HFFc6 (cell line): ENCODE data around the gene OLA1. TPM values are rescaled to one million over a fixed set of nuclear protein-coding genes. Genes with fewer than 3 reads are reported as not detected.
A peak's percentile ranks its signal among the peaks of the same experiment; 100 is the strongest.

Experiments
- DNase-seq: peaks from one replicate; pipeline ENCODE4 v3.0.0-alpha.2; 2018
- H3K27ac Mint-ChIP-seq: 2 replicates; pipeline ENCODE4 v1.8.0; 2020; ENCODE audit warnings: mild to moderate bottlenecking, mixed read lengths
- H3K27me3 Mint-ChIP-seq: 2 replicates; pipeline ENCODE4 v1.8.0; 2021; ENCODE audit warnings: mild to moderate bottlenecking, moderate library complexity, mixed read lengths; ENCODE audit not compliant: insufficient read depth
- H3K36me3 Mint-ChIP-seq: 2 replicates; pipeline ENCODE4 v1.8.0; 2021; ENCODE audit warnings: low read depth, mixed read lengths
- H3K4me1 Mint-ChIP-seq: 2 replicates; pipeline ENCODE4 v1.8.0; 2020; ENCODE audit warnings: low read depth, mixed read lengths
- H3K4me3 Mint-ChIP-seq: 2 replicates; pipeline ENCODE4 v1.8.0; 2020; ENCODE audit warnings: mild to moderate bottlenecking, moderate library complexity, mixed read lengths
- H3K9me3 Mint-ChIP-seq: 2 replicates; pipeline ENCODE4 v1.8.0; 2020; ENCODE audit warnings: mild to moderate bottlenecking, mixed read lengths
- CTCF ChIP-seq: fragments of 200-600 bp; sonication (generic); IDR thresholded peaks from 2 replicates; pipeline ENCODE4 v1.5.0; 2021; ENCODE audit warnings: antibody characterized with exemption, mild to moderate bottlenecking
- total RNA-seq, 6 experiments: library from RNA; stranded (reverse); fragmentation: NEBNext Ultra II Directional; extraction: Animal tissue kit (Norgen Biotek cat#: 25700); gene quantifications; 2 replicates in 1 of 6; 3 replicates in 5 of 6; pipeline ENCODE4 v1.2.3, GENCODE V29; 2021

OLA1 gene
- total RNA-seq, 6 experiments from 2014 or later, result 105 to 123 (median 106) TPM

- peaks cover 66% of the 10 kb centered on the region for H3K4me1 Mint-ChIP-seq
- H3K27ac Mint-ChIP-seq, result peak overlapping the region; percentile 95
- no peaks in the 10 kb centered on the region for H3K27me3 Mint-ChIP-seq
- peak; percentile 93 for DNase-seq
- peaks cover 17% of the 10 kb centered on the region for H3K36me3 Mint-ChIP-seq
- peaks cover 3% of the 10 kb centered on the region; the same call in 1 of the 2 replicates for H3K9me3 Mint-ChIP-seq
- no peak for TF ChIP-seq CTCF
- H3K4me3 Mint-ChIP-seq, result peak overlapping the region; percentile 83
Observed at GRCh38 chr2:174117951-174118930, 130.1 kb downstream of the OLA1 start.

- no peak overlapping the region for H3K4me3 Mint-ChIP-seq
- no peak for DNase-seq
- no peaks in the 10 kb centered on the region for H3K9me3 Mint-ChIP-seq
- no peak for TF ChIP-seq CTCF
- no peaks in the 10 kb centered on the region for H3K27me3 Mint-ChIP-seq
- peaks cover 5% of the 10 kb centered on the region; the same call in 1 of the 2 replicates for H3K36me3 Mint-ChIP-seq
- H3K27ac Mint-ChIP-seq, result no peak overlapping the region
- H3K4me1 Mint-ChIP-seq, result peaks cover 10% of the 10 kb centered on the region
Observed at GRCh38 chr2:174112073-174112472, 136.3 kb downstream of the OLA1 start.

- Mint-ChIP-seq H3K4me1 (no peaks in the 10 kb centered on the region), H3K36me3 (no peaks in the 10 kb centered on the region; the same call in 1 of the 2 replicates), H3K4me3 (no peak overlapping the region), H3K27ac (no peak overlapping the region), H3K9me3 (no peaks in the 10 kb centered on the region), H3K27me3 (no peaks in the 10 kb centered on the region)
- no peak for TF ChIP-seq CTCF
- no peak for DNase-seq
Observed at GRCh38 chr2:174108579-174108978, 139.8 kb downstream of the OLA1 start.

GRCh38 chr2:174106736-174107135 is 141.6 kb downstream of the OLA1 start:
- Mint-ChIP-seq H3K4me3 (no peak overlapping the region), H3K36me3 (no peaks in the 10 kb centered on the region), H3K27ac (no peak overlapping the region), H3K4me1 (no peaks in the 10 kb centered on the region), H3K9me3 (no peaks in the 10 kb centered on the region), H3K27me3 (no peaks in the 10 kb centered on the region)
- DNase-seq, result no peak
- no peak for TF ChIP-seq CTCF

GRCh38 chr2:174094542-174094941 is 153.8 kb downstream of the OLA1 start:
- TF ChIP-seq CTCF, result no peak
- Mint-ChIP-seq H3K27ac (no peak overlapping the region), H3K9me3 (no peaks in the 10 kb centered on the region), H3K36me3 (peaks cover 4% of the 10 kb centered on the region), H3K27me3 (no peaks in the 10 kb centered on the region), H3K4me3 (no peak overlapping the region), H3K4me1 (no peaks in the 10 kb centered on the region)
- DNase-seq, result no peak
